Embryonic facial prominence (tissue), 1 donor: ENCODE results near the gene TSHZ1.

Source experiments
- DNase-seq: peaks from one replicate; pipeline ENCODE4 v3.0.0-alpha.2; 2016; ENCODE audit errors: extremely low spot score

TSHZ1 gene

GRCh38 chr18:75210274-75211001 is at the start of gene TSHZ1:
TSS of gene TSHZ1 (plus strand) at chr18:75210797. CDS start at chr18:75211877, 1,080 bp downstream.
- peak; percentile 88 for DNase-seq

GRCh38 chr18:75161256-75162028 is 49.2 kb upstream of the TSHZ1 start:
- no peak for DNase-seq

- DNase-seq = no peak
Measured at GRCh38 chr18:75162467-75162866, 48.1 kb upstream of the TSHZ1 start.

GRCh38 chr18:75162978-75163377 is 47.6 kb upstream of the TSHZ1 start:
- no peak for DNase-seq

GRCh38 chr18:75163736-75164135 is 46.9 kb upstream of the TSHZ1 start:
- DNase-seq = no peak

GRCh38 chr18:75164479-75164878 is 46.1 kb upstream of the TSHZ1 start:
- DNase-seq = no peak

DNA sequence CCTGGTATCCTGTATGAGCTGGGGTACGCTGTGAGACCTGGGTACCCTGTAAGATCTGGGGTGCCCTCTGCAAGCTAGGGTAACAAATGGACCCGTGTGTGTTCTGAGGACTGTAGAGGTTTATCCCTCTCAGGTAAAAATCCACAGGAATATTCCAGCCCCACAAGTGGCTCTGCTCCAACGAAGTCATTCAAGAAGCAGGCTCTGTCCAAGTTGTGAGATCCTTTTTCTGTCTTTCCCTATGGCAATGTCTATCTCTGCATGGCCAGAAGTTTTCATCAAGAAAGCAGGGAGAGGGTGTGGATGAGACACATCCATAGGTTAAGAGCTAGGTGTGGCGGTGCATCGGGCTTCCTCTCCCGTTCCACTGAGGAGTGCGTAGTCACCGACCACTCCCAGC is 44.7 kb upstream of the TSHZ1 start:
- no peak for DNase-seq

DNA sequence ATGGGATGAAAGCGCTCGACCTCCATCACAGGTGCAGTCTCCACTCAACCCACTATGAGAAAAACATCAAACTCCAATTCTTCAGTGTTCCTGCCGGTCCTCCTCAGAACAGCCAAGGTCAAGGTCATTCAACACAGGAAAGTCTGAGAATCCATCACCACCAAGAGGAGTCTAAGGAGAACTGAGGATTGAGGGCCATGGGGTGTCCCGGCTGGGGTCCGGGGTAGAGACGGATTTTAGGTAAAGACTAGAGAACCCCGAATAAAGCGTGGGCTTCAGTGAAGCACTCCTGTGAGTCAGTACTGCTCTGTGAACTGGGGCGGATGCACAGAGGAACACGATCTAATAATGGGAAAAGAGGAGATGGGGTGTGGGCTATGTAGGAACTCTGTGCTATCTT is 43.5 kb upstream of the TSHZ1 start:
- DNase-seq = no peak

DNA sequence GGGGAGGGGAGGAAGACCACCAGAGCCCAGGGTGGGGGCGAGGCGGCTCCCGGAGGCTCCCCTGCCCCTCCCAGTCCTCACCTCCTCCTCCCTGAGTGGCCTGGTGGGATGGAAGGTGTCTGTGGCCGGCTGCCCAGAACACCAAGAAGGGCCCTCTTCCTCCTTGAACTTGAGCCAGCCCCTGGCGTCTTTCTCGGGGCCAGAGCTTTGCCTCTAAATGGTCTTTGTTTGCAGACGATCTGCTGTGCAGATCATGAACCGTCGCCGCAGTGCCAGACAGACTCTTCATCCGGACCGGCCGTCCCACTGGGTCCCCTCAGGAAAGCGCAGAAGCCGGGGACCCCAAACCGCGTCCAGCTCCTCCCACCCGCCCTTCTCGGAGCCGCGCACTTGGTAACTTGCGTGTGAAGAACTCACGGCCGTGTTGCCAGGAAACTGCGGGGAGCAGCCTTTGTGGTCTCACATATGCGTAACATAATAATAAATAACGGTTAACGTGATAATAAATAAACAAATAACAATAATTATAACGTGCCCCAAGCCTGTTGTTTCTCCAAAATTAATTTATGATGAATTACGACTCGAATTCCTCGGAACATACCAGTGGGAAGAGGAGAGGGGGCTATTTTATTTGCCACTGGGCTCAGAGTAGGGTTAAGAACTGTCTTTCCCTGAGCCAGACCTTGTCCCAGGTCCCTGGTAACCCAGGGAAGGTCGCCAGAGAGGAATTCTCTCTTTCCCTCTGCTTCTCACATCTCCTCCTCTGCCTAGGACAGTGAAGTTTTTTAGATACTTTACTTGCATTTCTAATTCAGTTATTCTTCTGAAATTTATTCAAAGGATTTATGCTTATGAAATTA is 42.6 kb upstream of the TSHZ1 start:
- no peak for DNase-seq

DNA sequence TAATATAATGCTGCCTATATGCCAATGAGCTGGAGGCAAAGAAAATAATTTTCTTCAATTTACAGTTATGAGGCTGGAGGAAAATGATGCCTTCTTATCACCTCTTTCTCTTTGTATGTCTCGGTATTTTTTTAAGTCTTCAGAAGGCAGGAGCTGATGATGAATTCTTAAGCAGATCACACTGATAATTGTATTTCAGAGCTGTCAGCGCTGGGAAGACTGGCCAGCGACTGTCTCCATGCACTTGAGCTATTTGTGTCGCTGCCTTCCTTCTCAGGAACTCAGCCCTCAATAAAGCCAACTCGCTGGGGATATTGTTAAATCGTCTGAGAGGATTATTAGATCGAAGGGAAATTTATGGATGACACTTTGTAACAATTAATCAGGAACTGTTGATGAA is 42.0 kb upstream of the TSHZ1 start:
- DNase-seq = no peak

- no peak for DNase-seq
Measured at GRCh38 chr18:75169411-75169810, 41.2 kb upstream of the TSHZ1 start.

DNA sequence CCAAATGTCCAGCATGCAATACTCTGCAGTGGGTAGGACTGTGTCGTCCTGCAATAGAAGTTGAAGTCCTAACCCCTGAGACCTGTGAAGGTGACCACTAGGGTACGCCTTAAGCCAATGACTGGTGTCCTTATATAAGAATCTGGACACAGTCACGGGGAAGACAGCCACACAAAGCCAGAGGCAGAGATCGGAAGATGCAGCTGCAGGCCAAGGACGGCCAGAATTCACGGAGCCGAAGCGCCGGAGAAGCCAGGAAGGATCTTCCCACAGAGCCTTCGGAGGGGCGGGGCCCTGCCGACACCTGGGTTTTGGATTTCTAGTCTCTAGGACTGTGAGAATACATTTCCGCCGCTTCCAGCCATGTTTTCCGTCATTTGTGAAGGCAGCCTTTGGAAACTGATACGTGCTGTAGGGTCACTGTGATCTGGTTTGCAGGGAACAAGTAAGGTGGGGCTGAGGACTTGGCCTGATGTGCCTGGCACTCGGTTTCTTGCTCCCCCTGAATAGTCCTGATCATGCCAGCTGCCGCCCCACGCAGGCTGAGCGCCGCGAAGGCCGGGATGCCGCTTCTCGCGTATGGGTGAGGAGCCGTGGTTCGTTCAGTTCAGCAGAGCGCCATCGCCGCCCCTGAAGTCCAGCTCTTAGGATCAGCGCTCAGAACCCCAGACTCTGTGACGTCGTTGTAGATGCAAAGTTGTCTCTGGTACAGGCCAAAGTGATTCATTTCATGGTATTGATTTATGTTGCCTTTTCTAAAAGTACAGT is 40.4 kb upstream of the TSHZ1 start:
- DNase-seq = no peak

GRCh38 chr18:75170916-75171315 is 39.7 kb upstream of the TSHZ1 start:
- no peak for DNase-seq

DNA sequence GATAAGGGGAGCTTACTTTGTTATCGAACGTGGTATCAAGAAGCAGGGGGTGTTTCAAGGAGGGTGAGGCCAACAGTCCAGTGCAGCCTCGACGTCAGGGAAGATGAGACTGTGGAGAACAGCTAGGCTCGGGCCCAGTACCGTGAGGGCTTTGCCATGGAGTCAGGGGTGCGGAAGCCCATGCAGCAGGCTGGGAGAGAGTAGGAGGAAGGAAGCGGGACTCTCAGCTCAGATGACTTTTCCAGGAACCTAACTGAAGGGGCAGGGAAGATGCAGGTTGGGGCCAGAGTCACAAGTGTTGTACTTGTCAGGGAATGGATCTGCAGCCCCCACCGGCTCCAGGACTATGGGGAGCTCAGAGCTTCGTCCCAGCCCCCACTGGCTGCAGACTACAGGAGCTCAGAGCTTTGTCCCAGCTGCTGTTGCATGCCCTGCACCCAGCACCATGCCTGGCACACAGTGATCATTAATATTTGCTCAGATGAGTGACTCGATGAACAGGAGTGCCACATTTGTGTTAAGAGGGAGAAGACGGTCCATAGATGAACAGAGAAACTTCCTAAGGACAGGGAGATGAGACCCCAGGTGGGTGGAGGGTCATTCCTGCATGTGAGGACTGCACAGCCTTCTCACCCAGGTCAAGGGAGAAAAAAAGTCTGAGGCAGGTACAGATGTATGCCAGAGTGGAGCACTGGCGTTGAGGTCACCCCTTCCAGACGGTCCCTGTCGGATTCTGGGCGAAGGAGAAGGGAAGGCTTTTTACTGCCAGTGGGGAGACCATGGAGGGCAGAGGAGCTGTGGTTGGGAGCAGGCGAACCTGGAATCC is 38.1 kb upstream of the TSHZ1 start:
- DNase-seq = no peak

DNA sequence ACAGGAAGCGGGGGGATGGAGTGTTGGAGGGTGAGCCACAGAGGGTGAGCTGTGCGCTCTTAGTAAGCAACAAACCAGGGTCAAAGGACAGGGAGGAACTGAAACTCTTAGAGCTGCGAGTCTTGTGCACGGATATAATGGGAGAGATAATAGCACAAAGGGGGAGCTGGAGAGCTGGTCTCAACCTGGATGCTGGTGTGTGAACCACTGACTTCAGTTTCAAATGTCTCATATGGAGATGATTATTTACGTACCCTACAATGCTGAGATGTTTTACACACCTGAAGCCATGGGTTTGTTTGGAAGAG is 37.5 kb upstream of the TSHZ1 start:
- no peak for DNase-seq

DNA sequence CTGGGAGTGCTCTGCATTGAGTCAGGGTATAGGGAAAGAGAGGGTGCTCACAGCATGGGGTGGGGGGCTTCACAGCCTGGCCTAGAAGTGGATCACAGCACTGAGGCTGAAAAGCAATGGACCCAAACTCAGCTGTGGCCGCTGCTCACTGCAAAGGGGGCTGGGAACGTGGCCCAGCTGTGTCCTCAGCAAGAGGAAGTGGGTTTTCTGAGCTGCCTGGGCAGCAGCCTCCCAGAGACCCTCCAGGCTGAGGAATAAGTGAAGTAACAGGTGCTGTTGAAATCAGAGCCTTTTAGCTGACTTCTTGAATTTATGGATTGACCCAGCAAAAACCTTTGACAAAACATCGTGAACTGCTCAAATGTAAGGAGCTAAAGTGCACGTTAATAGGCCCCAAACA is 36.9 kb upstream of the TSHZ1 start:
- no peak for DNase-seq

- no peak for DNase-seq
Measured at GRCh38 chr18:75176849-75177248, 33.7 kb upstream of the TSHZ1 start.

DNA sequence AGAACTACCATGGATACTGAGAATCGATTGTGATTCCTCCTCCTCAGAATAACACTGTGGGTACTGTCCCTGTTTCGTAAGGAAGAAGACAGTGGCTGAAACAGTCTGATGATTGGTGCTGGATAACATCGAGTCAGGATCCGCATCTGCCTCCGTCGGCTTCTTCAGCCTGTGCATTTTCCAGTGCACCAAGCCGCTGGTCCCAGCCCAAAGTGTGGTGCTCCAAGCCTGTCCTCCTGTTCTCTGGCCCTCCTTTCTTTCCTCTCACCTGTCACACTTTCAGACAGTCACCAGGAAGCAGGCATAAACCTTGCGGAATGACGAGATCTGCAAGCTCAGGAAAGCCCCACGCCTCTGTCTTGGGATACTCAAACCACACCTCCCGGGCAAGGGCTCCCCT is 32.2 kb upstream of the TSHZ1 start:
- no peak for DNase-seq

DNA sequence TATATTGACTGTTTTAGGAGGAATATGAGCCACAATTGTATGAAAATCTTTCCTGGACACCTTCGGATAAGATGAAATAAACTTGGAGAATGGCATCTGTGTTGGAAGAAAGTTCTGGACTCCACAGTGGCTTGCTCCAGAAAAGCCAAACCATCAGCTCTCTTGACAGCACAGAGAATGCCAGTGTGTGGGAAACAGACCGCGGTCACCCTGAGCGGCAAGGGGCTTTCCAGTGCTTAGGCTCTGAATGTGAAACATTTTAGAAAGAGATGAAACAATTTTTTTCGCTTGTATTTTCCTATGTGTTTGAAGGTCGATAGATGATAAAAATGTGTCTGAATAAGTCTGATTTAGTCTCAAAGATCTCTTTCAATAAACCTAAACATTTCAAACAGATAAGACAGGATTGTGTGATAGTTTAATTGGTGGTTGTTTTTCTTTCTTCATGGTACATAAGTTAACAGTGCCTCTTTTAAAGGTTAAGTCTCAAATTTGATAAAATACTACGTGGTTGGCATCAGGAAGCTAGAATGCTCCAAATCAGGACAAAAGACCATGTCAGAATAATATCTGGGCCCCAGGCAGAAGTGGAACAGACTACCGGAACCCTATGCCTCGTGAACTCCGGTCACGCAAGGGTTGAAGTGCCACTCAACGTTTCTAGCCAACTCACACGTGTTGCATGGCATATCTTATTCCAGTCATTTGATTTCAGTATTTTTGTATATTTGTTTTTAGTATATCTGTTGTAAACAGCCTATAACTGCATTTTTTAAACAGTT is 30.6 kb upstream of the TSHZ1 start:
- no peak for DNase-seq

- no peak for DNase-seq
Measured at GRCh38 chr18:75183524-75183923, 27.1 kb upstream of the TSHZ1 start.
